Neural cell (in vitro differentiated cells): ENCODE measurements around the gene PYDC1. TPM values are rescaled to one million over a fixed set of nuclear protein-coding genes. Genes with fewer than 3 reads are reported as not detected.

Source experiments
- H2AFZ ChIP-seq: fragments of 200-600, 300-800 bp; sonication (generic), shearing (Covaris generic); 2 replicates; pipeline ENCODE4 v1.6.0; 2014; ENCODE audit warnings: low read depth, mild to moderate bottlenecking, antibody characterized with exemption, low read length, moderate library complexity
- H3F3A ChIP-seq: fragments of 200-600 bp; shearing (Covaris generic); 2 replicates; pipeline ENCODE4 v1.6.1; 2016; ENCODE audit warnings: mild to moderate bottlenecking, moderate library complexity, mixed read lengths, antibody characterized with exemption, low read length; ENCODE audit not compliant: insufficient read depth, poor library complexity, severe bottlenecking
- H3K27ac ChIP-seq: fragments of 200-600, 300-800 bp; sonication (generic), shearing (Covaris generic); 2 replicates; pipeline ENCODE4 v1.5.1; 2014; ENCODE audit warnings: mild to moderate bottlenecking, low read length, moderate library complexity
- H3K27me3 ChIP-seq: fragments of 300-800, 200-600 bp; sonication (generic), shearing (Covaris generic); 2 replicates; pipeline ENCODE4 v1.6.0; 2014; ENCODE audit warnings: mild to moderate bottlenecking, low read depth, low read length, moderate library complexity; ENCODE audit not compliant: insufficient read depth
- H3K36me3 ChIP-seq: fragments of 300-800, 200-600 bp; sonication (generic), shearing (Covaris generic); 2 replicates; pipeline ENCODE4 v1.5.1; 2014; ENCODE audit warnings: mild to moderate bottlenecking, antibody characterized with exemption, low read length, moderate library complexity; ENCODE audit not compliant: insufficient read depth
- H3K4me2 ChIP-seq: fragments of 300-800, 200-600 bp; sonication (generic), shearing (Covaris generic); 2 replicates; pipeline ENCODE4 v1.6.0; 2014; ENCODE audit warnings: mild to moderate bottlenecking, low read length
- H3K4me3 ChIP-seq: fragments of 300-800, 200-600 bp; sonication (generic), shearing (Covaris generic); 2 replicates; pipeline ENCODE4 v1.5.1; 2014; ENCODE audit warnings: mild to moderate bottlenecking, low read length, moderate library complexity
- H3K79me2 ChIP-seq: fragments of 200-600 bp; shearing (Covaris generic); replicated peaks from 2 replicates; pipeline ENCODE4 v1.6.0; 2014; ENCODE audit warnings: mild to moderate bottlenecking, low read length, moderate library complexity; ENCODE audit not compliant: insufficient read depth
- H3K9ac ChIP-seq: fragments of 300-800, 200-600 bp; sonication (generic), shearing (Covaris generic); 2 replicates; pipeline ENCODE4 v1.6.1; 2016; ENCODE audit warnings: mild to moderate bottlenecking, low read length, mixed read lengths
- H3K9me2 ChIP-seq: fragments of 200-600 bp; shearing (Covaris generic); 2 replicates; pipeline ENCODE4 v1.6.1; 2016; ENCODE audit warnings: mild to moderate bottlenecking, low read length, mixed read lengths; ENCODE audit not compliant: insufficient read depth
- H3K9me3 ChIP-seq: fragments of 200-600, 300-800 bp; sonication (generic), shearing (Covaris generic); 2 replicates; pipeline ENCODE4 v1.6.1; 2016; ENCODE audit warnings: mild to moderate bottlenecking, mixed run types, low read length, moderate library complexity, mixed read lengths
- H4K20me1 ChIP-seq: fragments of 200-600 bp; shearing (Covaris generic); 2 replicates; pipeline ENCODE4 v1.6.1; 2016; ENCODE audit warnings: mild to moderate bottlenecking, mixed run types; ENCODE audit not compliant: insufficient read depth
- CTCF ChIP-seq: fragments of 450-650 bp; IDR thresholded peaks from 2 replicates; pipeline ENCODE4 v1.5.1; 2014; ENCODE audit warnings: antibody characterized with exemption, mild to moderate bottlenecking, moderate library complexity; ENCODE audit not compliant: poor library complexity, severe bottlenecking
- EP300 ChIP-seq: fragments of 450-650 bp; conservative IDR thresholded peaks from 2 replicates; pipeline ENCODE4 v1.6.1; 2014; ENCODE audit warnings: antibody characterized with exemption, mild to moderate bottlenecking, moderate library complexity; ENCODE audit not compliant: poor library complexity, severe bottlenecking
- EZH2 ChIP-seq: fragments of 200-600, 300-800 bp; shearing (Covaris generic), sonication (generic); IDR thresholded peaks from 2 replicates; pipeline ENCODE4 v1.6.1; 2014; ENCODE audit warnings: antibody characterized with exemption, low read length, borderline replicate concordance, mild to moderate bottlenecking; ENCODE audit not compliant: insufficient read depth, poor library complexity, severe bottlenecking
- POLR2AphosphoS5 ChIP-seq: IDR thresholded peaks from 2 replicates; pipeline ENCODE4 v1.6.1; 2012
- SMC3 ChIP-seq: fragments of 450-650 bp; conservative IDR thresholded peaks from 2 replicates; pipeline ENCODE4 v1.6.1; 2014; ENCODE audit warnings: antibody characterized with exemption, mild to moderate bottlenecking, moderate library complexity; ENCODE audit not compliant: poor library complexity
- polyA plus RNA-seq: library from polyadenylated mRNA; depleted of rRNA; stranded (reverse); fragments of >200 nt; gene quantifications from 2 replicates; pipeline ENCODE4 v1.2.3, GENCODE V29; 2014
- TF ChIP-seq, protein P1 (sequence below): IDR thresholded peaks from 2 replicates; pipeline ENCODE4 v1.6.1; 2012; ENCODE audit warnings: borderline replicate concordance

PYDC1 gene
- polyA plus RNA-seq, 1 donor from 2014 or later, result not detected

DNA sequence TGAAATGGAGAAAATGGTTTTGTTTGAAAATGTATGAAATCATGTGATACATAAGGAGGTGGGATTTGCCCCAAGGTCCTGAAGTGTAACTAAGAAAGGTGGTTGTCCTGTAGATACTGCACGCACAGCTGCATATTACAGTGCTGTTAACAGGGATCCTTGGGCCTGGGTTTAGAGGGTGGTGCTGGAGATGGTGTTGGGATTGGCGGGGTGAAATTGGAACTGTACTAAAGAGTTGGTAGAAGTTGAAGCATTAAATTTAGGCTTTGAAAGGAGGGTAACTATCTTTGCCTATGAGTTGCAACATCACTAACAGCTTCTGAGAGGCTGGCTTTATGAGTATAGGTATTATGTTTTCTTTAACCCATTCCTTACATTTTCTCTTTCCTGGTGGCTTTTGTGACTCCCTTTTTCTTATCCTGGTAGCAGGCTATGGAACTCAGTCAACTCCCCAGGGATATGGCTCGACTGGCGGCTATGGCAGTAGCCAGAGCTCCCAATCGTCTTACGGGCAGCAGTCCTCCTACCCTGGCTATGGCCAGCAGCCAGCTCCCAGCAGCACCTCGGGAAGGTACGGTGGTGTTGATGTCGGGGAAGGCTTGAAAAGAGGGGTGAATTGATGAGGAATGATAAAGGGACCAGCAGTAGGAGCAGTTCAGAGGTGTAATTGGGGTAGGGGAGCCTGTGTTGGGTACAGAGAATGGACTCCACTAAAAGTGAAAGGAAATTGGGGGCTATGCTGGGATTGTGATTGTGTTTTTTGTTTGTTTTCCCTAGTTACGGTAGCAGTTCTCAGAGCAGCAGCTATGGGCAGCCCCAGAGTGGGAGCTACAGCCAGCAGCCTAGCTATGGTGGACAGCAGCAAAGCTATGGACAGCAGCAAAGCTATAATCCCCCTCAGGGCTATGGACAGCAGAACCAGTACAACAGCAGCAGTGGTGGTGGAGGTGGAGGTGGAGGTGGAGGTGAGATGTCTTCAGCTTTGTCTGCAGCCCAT lies 33.2 kb downstream of the PYDC1 start:
- H3K4me2 ChIP-seq, result no peak overlapping the region
- H3K27me3 ChIP-seq, result no peaks in the 10 kb centered on the region
- no peak for TF ChIP-seq CTCF
- TF ChIP-seq EP300, result no peak
- no peak overlapping the region for H3K9ac ChIP-seq
- H3F3A ChIP-seq, result no peaks in the 10 kb centered on the region
- no peak overlapping the region for H3K27ac ChIP-seq
- H3K36me3 ChIP-seq, result peaks cover 4% of the 10 kb centered on the region
- H4K20me1 ChIP-seq, result peaks cover 65% of the 10 kb centered on the region
- H3K9me3 ChIP-seq, result no peaks in the 10 kb centered on the region
- H3K79me2 ChIP-seq, result peaks cover 63% of the 10 kb centered on the region
- peak overlapping the region; percentile 91 for H3K4me3 ChIP-seq
- no peaks in the 10 kb centered on the region for H3K9me2 ChIP-seq
- H2AFZ ChIP-seq, result no peak overlapping the region

- Histone ChIP-seq H3K9ac (no peak overlapping the region), H4K20me1 (peaks cover 55% of the 10 kb centered on the region), H3K27me3 (no peaks in the 10 kb centered on the region), H3K4me2 (no peak overlapping the region), H3K27ac (no peak overlapping the region), H2AFZ (no peak overlapping the region), H3K9me3 (no peaks in the 10 kb centered on the region), H3K9me2 (no peaks in the 10 kb centered on the region), H3K36me3 (peaks cover 4% of the 10 kb centered on the region), H3K4me3 (peak overlapping the region; percentile 91), H3K79me2 (peaks cover 59% of the 10 kb centered on the region), H3F3A (no peaks in the 10 kb centered on the region)
- TF ChIP-seq CTCF (no peak), EZH2 (no peak), SMC3 (no peak), POLR2AphosphoS5 (no peak), EP300 (no peak)
- TF ChIP-seq, protein P1, sequence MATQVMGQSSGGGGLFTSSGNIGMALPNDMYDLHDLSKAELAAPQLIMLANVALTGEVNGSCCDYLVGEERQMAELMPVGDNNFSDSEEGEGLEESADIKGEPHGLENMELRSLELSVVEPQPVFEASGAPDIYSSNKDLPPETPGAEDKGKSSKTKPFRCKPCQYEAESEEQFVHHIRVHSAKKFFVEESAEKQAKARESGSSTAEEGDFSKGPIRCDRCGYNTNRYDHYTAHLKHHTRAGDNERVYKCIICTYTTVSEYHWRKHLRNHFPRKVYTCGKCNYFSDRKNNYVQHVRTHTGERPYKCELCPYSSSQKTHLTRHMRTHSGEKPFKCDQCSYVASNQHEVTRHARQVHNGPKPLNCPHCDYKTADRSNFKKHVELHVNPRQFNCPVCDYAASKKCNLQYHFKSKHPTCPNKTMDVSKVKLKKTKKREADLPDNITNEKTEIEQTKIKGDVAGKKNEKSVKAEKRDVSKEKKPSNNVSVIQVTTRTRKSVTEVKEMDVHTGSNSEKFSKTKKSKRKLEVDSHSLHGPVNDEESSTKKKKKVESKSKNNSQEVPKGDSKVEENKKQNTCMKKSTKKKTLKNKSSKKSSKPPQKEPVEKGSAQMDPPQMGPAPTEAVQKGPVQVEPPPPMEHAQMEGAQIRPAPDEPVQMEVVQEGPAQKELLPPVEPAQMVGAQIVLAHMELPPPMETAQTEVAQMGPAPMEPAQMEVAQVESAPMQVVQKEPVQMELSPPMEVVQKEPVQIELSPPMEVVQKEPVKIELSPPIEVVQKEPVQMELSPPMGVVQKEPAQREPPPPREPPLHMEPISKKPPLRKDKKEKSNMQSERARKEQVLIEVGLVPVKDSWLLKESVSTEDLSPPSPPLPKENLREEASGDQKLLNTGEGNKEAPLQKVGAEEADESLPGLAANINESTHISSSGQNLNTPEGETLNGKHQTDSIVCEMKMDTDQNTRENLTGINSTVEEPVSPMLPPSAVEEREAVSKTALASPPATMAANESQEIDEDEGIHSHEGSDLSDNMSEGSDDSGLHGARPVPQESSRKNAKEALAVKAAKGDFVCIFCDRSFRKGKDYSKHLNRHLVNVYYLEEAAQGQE, result no peak
Observed at GRCh38 chr16:31182391-31182790, 34.5 kb downstream of the PYDC1 start.
